Measurements from ENCODE around the gene NAGA.

DNA sequence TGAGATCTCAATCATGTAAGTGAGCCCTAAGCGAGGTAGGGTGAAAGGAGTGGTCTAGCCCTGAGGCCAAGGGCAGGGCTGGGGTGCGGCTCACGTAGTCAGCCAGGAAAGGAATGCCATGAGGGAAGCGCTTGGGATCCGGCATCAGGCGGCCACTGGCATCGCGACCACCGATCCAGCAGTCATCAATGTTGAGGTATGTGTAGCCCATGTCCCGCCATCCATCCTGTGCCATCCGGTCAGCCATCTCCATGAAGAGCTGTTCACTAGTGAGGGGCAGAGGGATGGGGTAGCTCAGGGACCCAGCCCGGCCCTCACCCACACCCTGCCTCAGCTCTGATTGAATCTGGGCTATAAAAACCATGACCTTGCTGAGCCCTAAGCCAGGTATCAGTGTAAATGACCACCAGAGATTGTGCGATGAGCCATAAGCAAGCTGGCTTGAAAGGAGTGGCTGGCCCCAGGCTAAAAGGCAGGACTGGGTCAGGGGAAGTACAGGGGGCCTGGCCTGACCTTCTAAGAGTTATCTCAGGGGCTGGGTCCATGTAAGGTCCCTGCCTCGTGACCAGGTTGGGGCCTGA, 2.9 kb downstream of the NAGA start:
- TF ChIP-seq ISL1 (CRISPR knock-in tag; IDR thresholded peaks at IDR 0.05) (no peak), TOX (CRISPR knock-in tag; IDR thresholded peaks at IDR 0.05; ENCODE audit: borderline replicate concordance) (no peak), ZC3H10 (CRISPR knock-in tag; IDR thresholded peaks at IDR 0.05) (no peak), ARNTL (CRISPR knock-in tag; IDR thresholded peaks at IDR 0.05; ENCODE audit: borderline replicate concordance, low read depth) (no peak), ZNF565 (CRISPR knock-in tag; conservative IDR thresholded peaks at IDR 0.05; ENCODE audit: low read depth) (no peak)
- TF ChIP-seq, protein P1, sequence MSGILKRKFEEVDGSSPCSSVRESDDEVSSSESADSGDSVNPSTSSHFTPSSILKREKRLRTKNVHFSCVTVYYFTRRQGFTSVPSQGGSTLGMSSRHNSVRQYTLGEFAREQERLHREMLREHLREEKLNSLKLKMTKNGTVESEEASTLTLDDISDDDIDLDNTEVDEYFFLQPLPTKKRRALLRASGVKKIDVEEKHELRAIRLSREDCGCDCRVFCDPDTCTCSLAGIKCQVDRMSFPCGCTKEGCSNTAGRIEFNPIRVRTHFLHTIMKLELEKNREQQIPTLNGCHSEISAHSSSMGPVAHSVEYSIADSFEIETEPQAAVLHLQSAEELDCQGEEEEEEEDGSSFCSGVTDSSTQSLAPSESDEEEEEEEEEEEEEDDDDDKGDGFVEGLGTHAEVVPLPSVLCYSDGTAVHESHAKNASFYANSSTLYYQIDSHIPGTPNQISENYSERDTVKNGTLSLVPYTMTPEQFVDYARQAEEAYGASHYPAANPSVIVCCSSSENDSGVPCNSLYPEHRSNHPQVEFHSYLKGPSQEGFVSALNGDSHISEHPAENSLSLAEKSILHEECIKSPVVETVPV (CRISPR knock-in tag; IDR thresholded peaks at IDR 0.05): no peak
- TF ChIP-seq, protein P2, sequence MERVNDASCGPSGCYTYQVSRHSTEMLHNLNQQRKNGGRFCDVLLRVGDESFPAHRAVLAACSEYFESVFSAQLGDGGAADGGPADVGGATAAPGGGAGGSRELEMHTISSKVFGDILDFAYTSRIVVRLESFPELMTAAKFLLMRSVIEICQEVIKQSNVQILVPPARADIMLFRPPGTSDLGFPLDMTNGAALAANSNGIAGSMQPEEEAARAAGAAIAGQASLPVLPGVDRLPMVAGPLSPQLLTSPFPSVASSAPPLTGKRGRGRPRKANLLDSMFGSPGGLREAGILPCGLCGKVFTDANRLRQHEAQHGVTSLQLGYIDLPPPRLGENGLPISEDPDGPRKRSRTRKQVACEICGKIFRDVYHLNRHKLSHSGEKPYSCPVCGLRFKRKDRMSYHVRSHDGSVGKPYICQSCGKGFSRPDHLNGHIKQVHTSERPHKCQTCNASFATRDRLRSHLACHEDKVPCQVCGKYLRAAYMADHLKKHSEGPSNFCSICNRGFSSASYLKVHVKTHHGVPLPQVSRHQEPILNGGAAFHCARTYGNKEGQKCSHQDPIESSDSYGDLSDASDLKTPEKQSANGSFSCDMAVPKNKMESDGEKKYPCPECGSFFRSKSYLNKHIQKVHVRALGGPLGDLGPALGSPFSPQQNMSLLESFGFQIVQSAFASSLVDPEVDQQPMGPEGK (CRISPR knock-in tag; IDR thresholded peaks at IDR 0.05; ENCODE audit: borderline replicate concordance): no peak
- TF ChIP-seq, protein P3, sequence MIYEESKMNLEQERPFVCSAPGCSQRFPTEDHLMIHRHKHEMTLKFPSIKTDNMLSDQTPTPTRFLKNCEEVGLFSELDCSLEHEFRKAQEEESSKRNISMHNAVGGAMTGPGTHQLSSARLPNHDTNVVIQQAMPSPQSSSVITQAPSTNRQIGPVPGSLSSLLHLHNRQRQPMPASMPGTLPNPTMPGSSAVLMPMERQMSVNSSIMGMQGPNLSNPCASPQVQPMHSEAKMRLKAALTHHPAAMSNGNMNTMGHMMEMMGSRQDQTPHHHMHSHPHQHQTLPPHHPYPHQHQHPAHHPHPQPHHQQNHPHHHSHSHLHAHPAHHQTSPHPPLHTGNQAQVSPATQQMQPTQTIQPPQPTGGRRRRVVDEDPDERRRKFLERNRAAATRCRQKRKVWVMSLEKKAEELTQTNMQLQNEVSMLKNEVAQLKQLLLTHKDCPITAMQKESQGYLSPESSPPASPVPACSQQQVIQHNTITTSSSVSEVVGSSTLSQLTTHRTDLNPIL (CRISPR knock-in tag; IDR thresholded peaks at IDR 0.05; ENCODE audit: low read depth): no peak

Measured in SK-N-SH treated with all-trans-retinoic acid at 6 μM for 48 hours (cell line).